ENCODE results near the gene AOPEP. TPM values are rescaled to one million over a fixed set of nuclear protein-coding genes. Genes with fewer than 3 reads are reported as not detected.

AOPEP gene
- total RNA-seq, 4 donors from 2014 or later, result 56.5 to 160 (median 103) TPM

- no peaks in the 10 kb centered on the region for H3K27me3 ChIP-seq
- intact Hi-C loops (cut with DNase I; ENCODE audit: low total_unique reads) (no loop called here), in situ Hi-C loops (cut with MboI; ENCODE audit: low sequenced_read_pairs in 4 of 4) (no loop called here)
- H3K36me3 ChIP-seq, result peaks cover 0 to 4% of the 10 kb centered on the region in 2 donors
- TF ChIP-seq POLR2A (IDR thresholded peaks at IDR 0.05), result no peak
- TF ChIP-seq, protein P1, sequence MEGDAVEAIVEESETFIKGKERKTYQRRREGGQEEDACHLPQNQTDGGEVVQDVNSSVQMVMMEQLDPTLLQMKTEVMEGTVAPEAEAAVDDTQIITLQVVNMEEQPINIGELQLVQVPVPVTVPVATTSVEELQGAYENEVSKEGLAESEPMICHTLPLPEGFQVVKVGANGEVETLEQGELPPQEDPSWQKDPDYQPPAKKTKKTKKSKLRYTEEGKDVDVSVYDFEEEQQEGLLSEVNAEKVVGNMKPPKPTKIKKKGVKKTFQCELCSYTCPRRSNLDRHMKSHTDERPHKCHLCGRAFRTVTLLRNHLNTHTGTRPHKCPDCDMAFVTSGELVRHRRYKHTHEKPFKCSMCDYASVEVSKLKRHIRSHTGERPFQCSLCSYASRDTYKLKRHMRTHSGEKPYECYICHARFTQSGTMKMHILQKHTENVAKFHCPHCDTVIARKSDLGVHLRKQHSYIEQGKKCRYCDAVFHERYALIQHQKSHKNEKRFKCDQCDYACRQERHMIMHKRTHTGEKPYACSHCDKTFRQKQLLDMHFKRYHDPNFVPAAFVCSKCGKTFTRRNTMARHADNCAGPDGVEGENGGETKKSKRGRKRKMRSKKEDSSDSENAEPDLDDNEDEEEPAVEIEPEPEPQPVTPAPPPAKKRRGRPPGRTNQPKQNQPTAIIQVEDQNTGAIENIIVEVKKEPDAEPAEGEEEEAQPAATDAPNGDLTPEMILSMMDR (IDR thresholded peaks at IDR 0.05 in 4 of 5, conservative IDR thresholded peaks at IDR 0.05 in 1 of 5), result no peak
- no peak overlapping the region for H3K27ac ChIP-seq
- no peak for DNase-seq
- no peak for ATAC-seq
- H3K4me3 ChIP-seq, result no peak overlapping the region
- peaks cover 0 to 2% of the 10 kb centered on the region in 2 donors for H3K4me1 ChIP-seq
- H3K9me3 ChIP-seq, result no peaks in the 10 kb centered on the region
Observed at GRCh38 chr9:94746541-94747370, 20.3 kb downstream of the AOPEP start.

DNA sequence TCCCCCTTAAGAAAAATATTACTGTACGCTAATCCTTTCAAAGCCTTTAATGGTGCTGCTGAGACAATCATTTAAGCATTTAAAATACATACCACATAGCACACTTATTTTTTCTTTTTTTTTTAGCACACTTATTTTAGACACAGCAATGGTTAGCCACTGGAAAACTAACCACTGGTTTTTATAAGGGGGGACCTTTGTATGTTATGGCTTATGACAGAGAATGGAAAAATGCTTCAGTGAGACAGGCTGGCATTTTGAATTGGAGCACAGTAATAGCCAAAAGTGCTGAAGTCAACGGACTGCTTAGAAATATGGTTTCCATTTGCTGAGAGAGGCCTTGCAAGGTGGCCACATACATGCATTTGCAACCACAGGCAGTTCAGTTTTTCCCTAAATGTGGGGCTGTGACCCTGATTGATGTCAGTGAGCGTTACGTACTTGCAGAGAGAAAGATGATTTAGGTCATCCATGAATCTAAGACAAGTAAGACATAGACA is 28.5 kb downstream of the AOPEP start:
- Histone ChIP-seq H3K27me3 (no peaks in the 10 kb centered on the region), H3K27ac (no peak overlapping the region), H3K36me3 (no peaks in the 10 kb centered on the region), H3K4me1 (no peaks in the 10 kb centered on the region), H3K4me3 (no peak overlapping the region), H3K9me3 (no peaks in the 10 kb centered on the region)
- TF ChIP-seq, protein P1 (IDR thresholded peaks at IDR 0.05 in 4 of 5, conservative IDR thresholded peaks at IDR 0.05 in 1 of 5), result no peak
- no peak for TF ChIP-seq POLR2A (IDR thresholded peaks at IDR 0.05)
- in situ Hi-C loops (cut with MboI; ENCODE audit: low sequenced_read_pairs in 4 of 4) (no loop called here), intact Hi-C loops (cut with DNase I; ENCODE audit: low total_unique reads) (no loop called here)
- no peak for DNase-seq
- ATAC-seq, result no peak

- Histone ChIP-seq H3K27me3 (no peaks in the 10 kb centered on the region), H3K27ac (no peak overlapping the region), H3K4me1 (no peaks in the 10 kb centered on the region), H3K9me3 (no peaks in the 10 kb centered on the region), H3K4me3 (no peak overlapping the region), H3K36me3 (peaks cover 0 to 6% of the 10 kb centered on the region in 2 donors)
- no peak for TF ChIP-seq POLR2A (IDR thresholded peaks at IDR 0.05)
- TF ChIP-seq, protein P1 (IDR thresholded peaks at IDR 0.05 in 4 of 5, conservative IDR thresholded peaks at IDR 0.05 in 1 of 5), result no peak
- ATAC-seq (no peak), DNase-seq (no peak)
- in situ Hi-C loops (cut with MboI; ENCODE audit: low sequenced_read_pairs in 4 of 4), result no loop called here
- intact Hi-C loops (cut with DNase I; ENCODE audit: low total_unique reads), result no loop called here
Observed at GRCh38 chr9:94757158-94757557, 30.7 kb downstream of the AOPEP start.

DNA sequence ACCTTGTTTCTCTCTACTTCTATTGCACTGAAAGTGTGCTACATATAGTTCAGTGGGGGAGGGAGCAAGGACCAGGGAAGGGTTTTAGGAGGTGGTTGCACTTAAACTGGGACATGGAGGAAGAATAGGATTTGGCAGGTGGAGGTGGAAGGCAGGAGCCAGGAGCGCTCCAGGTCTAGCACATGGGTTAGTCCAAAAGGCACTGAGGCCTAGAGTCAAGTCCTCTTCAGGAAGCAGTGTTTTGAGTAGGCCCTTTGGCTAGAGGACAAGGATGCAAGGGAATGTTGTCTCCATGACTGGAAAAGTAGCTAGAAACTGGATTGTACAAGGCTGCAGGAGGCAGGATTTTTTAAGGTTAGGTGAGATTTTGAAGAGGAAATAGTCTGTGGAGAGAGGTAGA is 31.5 kb downstream of the AOPEP start:
- Histone ChIP-seq H3K27ac (no peak overlapping the region), H3K9me3 (no peaks in the 10 kb centered on the region), H3K36me3 (peaks cover 0 to 6% of the 10 kb centered on the region in 2 donors), H3K27me3 (no peaks in the 10 kb centered on the region), H3K4me1 (no peaks in the 10 kb centered on the region), H3K4me3 (no peak overlapping the region)
- intact Hi-C loops (cut with DNase I; ENCODE audit: low total_unique reads), result no loop called here
- no peak for DNase-seq
- TF ChIP-seq POLR2A (IDR thresholded peaks at IDR 0.05), result no peak
- TF ChIP-seq, protein P1 (IDR thresholded peaks at IDR 0.05 in 4 of 5, conservative IDR thresholded peaks at IDR 0.05 in 1 of 5), result no peak
- no peak for ATAC-seq
- in situ Hi-C loops (cut with MboI; ENCODE audit: low sequenced_read_pairs in 4 of 4), result no loop called here
